Measurements from ENCODE around the gene LIMD2. TPM values are rescaled to one million over a fixed set of nuclear protein-coding genes. Genes with fewer than 3 reads are reported as not detected.

The LIMD2 gene
- total and polyA plus RNA-seq, 2 experiments from 2014 or later, result 58.8 to 74.1 TPM

DNA sequence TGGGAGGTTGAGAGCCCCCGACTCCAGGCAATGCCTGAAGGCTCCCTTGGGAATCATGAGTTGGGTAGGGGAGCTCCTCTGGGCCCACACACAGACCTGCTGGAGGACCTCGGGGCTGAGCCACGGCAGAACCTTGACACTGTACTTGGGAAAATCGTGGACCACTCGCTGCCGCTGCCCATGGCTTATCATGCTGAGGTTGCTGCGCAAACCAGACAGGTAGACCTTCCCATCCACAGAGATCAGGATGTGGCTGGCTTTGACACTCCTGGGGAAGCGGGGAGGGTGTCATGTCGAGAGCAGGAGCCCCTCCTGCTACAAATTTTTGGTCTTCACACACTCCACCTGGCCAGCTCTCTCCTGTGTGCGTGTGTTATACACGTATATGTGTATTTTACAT, 7.2 kb upstream of the LIMD2 start:
- H3K4me3 ChIP-seq, result no peak overlapping the region
- TF ChIP-seq, protein P1, sequence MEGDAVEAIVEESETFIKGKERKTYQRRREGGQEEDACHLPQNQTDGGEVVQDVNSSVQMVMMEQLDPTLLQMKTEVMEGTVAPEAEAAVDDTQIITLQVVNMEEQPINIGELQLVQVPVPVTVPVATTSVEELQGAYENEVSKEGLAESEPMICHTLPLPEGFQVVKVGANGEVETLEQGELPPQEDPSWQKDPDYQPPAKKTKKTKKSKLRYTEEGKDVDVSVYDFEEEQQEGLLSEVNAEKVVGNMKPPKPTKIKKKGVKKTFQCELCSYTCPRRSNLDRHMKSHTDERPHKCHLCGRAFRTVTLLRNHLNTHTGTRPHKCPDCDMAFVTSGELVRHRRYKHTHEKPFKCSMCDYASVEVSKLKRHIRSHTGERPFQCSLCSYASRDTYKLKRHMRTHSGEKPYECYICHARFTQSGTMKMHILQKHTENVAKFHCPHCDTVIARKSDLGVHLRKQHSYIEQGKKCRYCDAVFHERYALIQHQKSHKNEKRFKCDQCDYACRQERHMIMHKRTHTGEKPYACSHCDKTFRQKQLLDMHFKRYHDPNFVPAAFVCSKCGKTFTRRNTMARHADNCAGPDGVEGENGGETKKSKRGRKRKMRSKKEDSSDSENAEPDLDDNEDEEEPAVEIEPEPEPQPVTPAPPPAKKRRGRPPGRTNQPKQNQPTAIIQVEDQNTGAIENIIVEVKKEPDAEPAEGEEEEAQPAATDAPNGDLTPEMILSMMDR (IDR thresholded peaks at IDR 0.05; ENCODE audit: low read depth, low read length), result no peak
- no peaks in the 10 kb centered on the region for H3K9me3 ChIP-seq (ENCODE audit: low read depth)
- no peaks in the 10 kb centered on the region for H3K27me3 ChIP-seq
- peaks cover 16% of the 10 kb centered on the region for H3K36me3 ChIP-seq
- no peaks in the 10 kb centered on the region for H3K4me1 ChIP-seq (ENCODE audit: low read depth)
- no peak for DNase-seq (ENCODE audit: low read depth in 1 of 2, low spot score in 1 of 2)
- H3K27ac ChIP-seq, result no peak overlapping the region

DNA sequence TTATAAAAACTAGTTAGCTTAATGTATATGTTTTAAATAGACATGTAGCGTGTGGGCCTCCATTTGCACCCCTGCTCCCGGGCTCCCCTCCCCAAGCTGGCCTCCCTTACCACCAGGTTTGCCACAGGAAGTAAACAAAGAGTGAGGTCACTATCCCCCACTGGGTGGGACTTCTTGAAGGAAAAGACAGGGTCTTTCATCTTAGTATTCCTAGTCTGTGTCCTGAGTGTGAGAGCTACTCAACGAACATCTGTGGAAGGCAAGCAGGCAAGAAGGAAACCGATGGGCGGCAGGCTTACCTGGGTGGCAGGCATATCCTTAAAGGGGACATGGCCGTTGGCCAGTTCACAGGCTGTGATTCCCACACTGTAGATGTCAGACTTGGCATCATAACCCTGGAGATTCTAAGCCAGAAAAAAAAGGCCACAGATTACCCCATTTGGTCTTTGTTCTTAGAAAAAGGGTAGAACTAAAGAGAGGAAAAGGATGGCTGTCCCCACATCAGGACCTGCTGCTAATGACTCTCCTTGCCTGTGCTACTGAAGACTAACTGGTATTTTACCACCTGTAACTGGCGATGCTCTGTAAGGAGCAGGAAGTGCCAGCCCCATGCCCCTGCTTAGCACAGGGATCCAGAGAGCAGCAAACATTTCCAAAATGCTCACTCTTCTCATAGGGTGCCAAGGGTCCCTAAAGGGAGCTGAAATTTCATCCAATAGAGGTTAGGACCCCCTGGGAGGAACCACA, 6.6 kb upstream of the LIMD2 start:
- Histone ChIP-seq H3K4me1 (ENCODE audit: low read depth) (no peaks in the 10 kb centered on the region), H3K9me3 (ENCODE audit: low read depth) (no peaks in the 10 kb centered on the region), H3K4me3 (no peak overlapping the region), H3K36me3 (peaks cover 13% of the 10 kb centered on the region), H3K27ac (no peak overlapping the region), H3K27me3 (no peaks in the 10 kb centered on the region)
- TF ChIP-seq, protein P1 (IDR thresholded peaks at IDR 0.05; ENCODE audit: low read depth, low read length), result no peak
- no peak for DNase-seq (ENCODE audit: low read depth in 1 of 2, low spot score in 1 of 2)

DNA sequence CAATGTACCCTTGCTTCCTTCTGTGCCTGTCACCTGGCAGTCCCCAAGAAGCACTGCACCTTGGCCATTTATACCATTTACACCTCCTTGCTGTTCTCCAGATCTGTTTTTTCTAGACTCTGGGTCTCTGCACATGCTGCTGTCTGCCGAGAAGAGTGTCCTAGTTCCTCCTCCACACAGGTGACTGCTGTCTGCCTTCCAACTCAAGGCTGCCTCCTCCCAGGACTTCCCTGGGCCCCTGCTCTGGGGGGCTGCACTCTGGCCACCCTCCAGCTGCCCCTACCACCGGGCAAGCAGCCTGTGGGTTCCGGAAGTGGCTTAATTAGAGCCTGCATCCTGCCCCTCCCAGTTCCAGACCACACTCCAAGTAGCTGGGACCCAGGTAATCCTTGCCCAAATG, 5.7 kb upstream of the LIMD2 start:
- H3K4me1 ChIP-seq (ENCODE audit: low read depth), result no peaks in the 10 kb centered on the region
- DNase-seq (ENCODE audit: low read depth in 1 of 2, low spot score in 1 of 2), result no peak
- no peak overlapping the region for H3K27ac ChIP-seq
- peaks cover 13% of the 10 kb centered on the region for H3K36me3 ChIP-seq
- TF ChIP-seq, protein P1 (IDR thresholded peaks at IDR 0.05; ENCODE audit: low read depth, low read length), result no peak
- H3K9me3 ChIP-seq (ENCODE audit: low read depth), result no peaks in the 10 kb centered on the region
- no peaks in the 10 kb centered on the region for H3K27me3 ChIP-seq
- no peak overlapping the region for H3K4me3 ChIP-seq

DNA sequence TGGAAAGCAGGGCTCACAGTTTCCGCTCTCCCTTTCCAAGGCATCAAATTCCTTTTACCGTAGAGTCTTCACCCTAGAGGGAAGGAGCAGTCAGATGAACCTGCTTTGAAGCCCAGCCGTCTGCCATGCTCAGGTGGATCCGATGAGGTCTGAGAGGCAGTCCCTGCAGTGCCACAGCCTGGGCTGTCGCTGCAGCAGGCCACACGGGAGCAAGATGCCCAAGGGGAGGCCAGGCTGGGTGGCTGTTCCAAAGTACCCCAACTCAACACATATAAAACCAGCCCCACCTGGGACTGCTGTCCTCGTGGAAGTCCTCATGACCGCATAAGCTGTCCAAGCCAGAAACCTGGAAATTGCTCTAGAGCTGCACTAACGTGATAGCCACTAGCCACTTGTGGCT, 4.9 kb upstream of the LIMD2 start:
- H3K27me3 ChIP-seq, result no peaks in the 10 kb centered on the region
- TF ChIP-seq, protein P1 (IDR thresholded peaks at IDR 0.05; ENCODE audit: low read depth, low read length), result no peak
- H3K27ac ChIP-seq, result no peak overlapping the region
- H3K9me3 ChIP-seq (ENCODE audit: low read depth), result no peaks in the 10 kb centered on the region
- H3K36me3 ChIP-seq, result peaks cover 10% of the 10 kb centered on the region
- no peaks in the 10 kb centered on the region for H3K4me1 ChIP-seq (ENCODE audit: low read depth)
- no peak overlapping the region for H3K4me3 ChIP-seq
- DNase-seq (ENCODE audit: low read depth in 1 of 2, low spot score in 1 of 2), result no peak

- Histone ChIP-seq H3K4me1 (ENCODE audit: low read depth) (no peaks in the 10 kb centered on the region), H3K9me3 (ENCODE audit: low read depth) (no peaks in the 10 kb centered on the region), H3K36me3 (peaks cover 6% of the 10 kb centered on the region), H3K27ac (no peak overlapping the region), H3K4me3 (no peak overlapping the region), H3K27me3 (no peaks in the 10 kb centered on the region)
- TF ChIP-seq, protein P1 (IDR thresholded peaks at IDR 0.05; ENCODE audit: low read depth, low read length), result no peak
- no peak for DNase-seq (ENCODE audit: low read depth in 1 of 2, low spot score in 1 of 2)
These were observed 4.3 kb upstream of the LIMD2 start for GRCh38 chr17:63704259-63704576.

All from cardiac muscle cell (in vitro differentiated cells and primary cell).